Measurements from ENCODE around the gene SUN2.

SUN2 gene

GRCh38 chr22:38744981-38745380 lies 10.8 kb downstream of the SUN2 start:
- TF ChIP-seq, protein P1, sequence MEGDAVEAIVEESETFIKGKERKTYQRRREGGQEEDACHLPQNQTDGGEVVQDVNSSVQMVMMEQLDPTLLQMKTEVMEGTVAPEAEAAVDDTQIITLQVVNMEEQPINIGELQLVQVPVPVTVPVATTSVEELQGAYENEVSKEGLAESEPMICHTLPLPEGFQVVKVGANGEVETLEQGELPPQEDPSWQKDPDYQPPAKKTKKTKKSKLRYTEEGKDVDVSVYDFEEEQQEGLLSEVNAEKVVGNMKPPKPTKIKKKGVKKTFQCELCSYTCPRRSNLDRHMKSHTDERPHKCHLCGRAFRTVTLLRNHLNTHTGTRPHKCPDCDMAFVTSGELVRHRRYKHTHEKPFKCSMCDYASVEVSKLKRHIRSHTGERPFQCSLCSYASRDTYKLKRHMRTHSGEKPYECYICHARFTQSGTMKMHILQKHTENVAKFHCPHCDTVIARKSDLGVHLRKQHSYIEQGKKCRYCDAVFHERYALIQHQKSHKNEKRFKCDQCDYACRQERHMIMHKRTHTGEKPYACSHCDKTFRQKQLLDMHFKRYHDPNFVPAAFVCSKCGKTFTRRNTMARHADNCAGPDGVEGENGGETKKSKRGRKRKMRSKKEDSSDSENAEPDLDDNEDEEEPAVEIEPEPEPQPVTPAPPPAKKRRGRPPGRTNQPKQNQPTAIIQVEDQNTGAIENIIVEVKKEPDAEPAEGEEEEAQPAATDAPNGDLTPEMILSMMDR (IDR thresholded peaks at IDR 0.05; ENCODE audit: insufficient read depth, missing control alignments), result no peak
- no peak for DNase-seq (ENCODE audit: insufficient read length, low spot score)
- no peak for FAIRE-seq

DNA sequence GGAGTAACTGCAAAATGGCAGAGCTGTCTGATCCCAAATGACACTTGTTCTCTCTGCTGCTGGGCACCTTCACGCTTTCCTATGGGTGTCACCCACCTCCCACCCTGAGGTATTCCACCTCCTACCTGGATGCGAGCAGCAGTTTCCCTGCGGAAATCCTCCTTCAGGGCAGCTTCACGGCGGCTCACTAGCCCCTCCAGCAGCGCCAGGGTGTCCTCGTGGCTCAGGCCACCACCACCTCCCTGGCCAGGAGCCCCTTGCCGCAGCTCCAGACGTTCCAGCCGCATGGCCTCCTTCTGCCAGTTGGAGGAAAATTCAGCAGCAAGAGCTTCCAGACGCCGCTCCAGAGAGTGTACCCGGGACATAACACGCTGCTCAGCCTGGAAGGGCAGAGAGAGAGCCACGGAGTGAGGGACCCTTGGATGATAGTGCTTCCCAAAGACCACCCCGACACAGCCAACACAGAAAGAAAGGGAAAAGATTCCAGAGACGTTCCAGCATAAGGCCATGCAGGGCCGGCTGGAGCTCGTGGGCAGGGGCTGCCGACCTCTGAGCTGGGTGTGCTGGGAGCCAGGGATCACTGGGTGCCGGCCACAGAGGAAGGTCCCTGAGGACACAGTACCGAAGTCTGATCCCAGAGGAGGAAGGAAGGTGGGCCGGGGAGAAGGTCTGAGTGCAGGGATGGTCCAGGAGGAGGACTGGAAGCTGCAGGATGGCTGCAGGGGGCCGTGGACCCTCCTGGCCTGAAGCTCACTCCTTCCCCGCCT lies 13.4 kb downstream of the SUN2 start:
- no peak for FAIRE-seq
- DNase-seq (ENCODE audit: insufficient read length, low spot score), result no peak
- TF ChIP-seq, protein P1 (IDR thresholded peaks at IDR 0.05; ENCODE audit: insufficient read depth, missing control alignments), result no peak

- TF ChIP-seq, protein P1 (IDR thresholded peaks at IDR 0.05; ENCODE audit: insufficient read depth, missing control alignments), result no peak
- DNase-seq (ENCODE audit: insufficient read length, low spot score), result no peak
- no peak for FAIRE-seq
Measured at GRCh38 chr22:38741576-38741975, 14.2 kb downstream of the SUN2 start.

DNA sequence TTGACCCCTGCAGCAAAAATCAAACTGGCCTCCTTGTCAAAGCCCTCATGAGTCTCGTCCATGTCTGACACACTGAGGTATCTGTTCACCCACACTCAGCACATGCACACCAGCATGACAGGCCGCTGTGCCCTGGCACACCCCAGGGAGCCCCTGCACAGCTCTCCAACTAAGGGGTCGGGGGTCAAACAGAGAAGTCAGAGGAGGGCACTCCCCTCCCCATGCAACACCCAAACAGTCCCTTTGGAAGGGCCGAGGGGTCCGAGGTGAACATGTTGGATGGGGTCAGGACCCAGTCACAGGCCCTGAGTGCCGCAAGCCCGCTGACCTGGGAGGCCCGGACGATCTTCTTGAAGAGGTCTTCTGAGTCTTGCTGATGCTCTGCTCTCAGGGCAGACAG lies 14.6 kb downstream of the SUN2 start:
- TF ChIP-seq, protein P1 (IDR thresholded peaks at IDR 0.05; ENCODE audit: insufficient read depth, missing control alignments), result no peak
- DNase-seq (ENCODE audit: insufficient read length, low spot score), result no peak
- no peak for FAIRE-seq

DNA sequence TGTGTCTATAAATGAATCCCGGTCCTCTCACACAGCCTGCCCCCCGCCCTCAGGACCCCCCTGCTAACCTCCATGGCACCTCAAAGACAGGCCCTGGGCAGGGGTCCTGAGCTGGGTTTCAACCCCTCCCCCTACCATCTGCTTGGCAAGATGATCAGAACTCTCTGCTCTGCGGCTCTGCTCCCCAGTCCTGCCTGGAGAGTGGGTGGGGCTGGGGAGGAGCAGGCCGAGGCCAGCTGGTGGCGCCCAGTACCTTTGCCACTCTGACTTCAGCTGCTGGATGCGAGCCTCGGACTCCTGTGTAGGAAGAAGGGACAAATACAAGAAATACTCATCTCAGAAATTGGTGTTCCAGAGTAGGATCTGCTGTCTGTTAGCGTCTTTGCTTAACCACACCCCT lies 15.0 kb downstream of the SUN2 start:
- FAIRE-seq, result no peak
- DNase-seq (ENCODE audit: insufficient read length, low spot score), result no peak
- TF ChIP-seq, protein P1 (IDR thresholded peaks at IDR 0.05; ENCODE audit: insufficient read depth, missing control alignments), result no peak

DNA sequence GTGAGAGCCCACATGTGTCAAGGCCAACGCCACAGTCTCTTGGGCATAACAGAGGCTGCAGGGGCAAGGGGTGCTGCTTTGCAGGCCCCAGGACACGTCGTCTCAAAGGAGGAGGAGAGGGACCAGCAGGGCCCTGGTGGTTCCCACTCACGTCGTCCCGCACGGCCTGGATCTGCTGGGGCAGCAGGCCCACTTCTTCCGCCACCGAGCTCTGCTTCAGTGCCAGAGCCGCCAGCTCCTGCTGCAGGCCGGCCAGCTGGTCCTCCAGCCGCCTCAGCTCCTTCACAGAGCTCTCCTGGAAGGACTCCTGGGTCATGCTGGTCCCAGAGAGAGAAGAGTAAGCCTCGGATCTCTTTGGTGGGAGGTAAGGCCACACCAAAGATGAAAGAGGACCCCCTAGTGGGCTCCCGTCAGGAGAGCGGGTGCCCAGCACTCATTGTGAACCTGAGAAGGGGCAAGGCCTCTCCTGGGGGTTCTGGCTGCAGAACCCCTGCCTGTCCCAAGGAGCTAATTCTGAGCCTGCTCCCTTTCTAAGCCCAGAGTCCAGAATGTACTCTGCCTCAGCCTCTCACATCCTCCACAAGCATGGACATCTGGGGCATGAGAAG lies 15.6 kb downstream of the SUN2 start:
- no peak for FAIRE-seq
- DNase-seq (ENCODE audit: insufficient read length, low spot score), result no peak
- TF ChIP-seq, protein P1 (IDR thresholded peaks at IDR 0.05; ENCODE audit: insufficient read depth, missing control alignments), result no peak

Measured in D721Med (cell line).